ENCODE results near the gene ZC3H15.

The ZC3H15 gene

DNA sequence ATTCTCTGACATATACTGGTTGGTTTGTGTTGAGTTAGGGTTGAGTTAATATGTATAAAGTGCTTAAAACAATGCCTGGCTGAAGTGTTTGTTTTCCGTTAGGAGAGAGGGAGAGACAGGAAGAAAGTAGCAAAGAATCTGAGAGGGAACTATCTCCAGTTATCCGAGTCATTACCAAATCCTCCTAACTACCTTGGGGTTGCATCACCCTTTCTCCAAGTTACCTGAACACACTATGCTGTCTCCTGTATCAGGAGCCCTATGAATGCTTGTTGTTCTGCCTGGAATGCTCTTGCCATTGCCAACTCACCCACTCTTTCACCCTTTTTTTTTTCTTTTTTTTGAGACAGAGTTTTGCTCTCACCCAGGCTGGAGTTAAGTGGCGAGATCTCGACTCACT, 55.9 kb downstream of the ZC3H15 start:
- no peak for DNase-seq (ENCODE audit: low read depth in 2 of 2)

DNA sequence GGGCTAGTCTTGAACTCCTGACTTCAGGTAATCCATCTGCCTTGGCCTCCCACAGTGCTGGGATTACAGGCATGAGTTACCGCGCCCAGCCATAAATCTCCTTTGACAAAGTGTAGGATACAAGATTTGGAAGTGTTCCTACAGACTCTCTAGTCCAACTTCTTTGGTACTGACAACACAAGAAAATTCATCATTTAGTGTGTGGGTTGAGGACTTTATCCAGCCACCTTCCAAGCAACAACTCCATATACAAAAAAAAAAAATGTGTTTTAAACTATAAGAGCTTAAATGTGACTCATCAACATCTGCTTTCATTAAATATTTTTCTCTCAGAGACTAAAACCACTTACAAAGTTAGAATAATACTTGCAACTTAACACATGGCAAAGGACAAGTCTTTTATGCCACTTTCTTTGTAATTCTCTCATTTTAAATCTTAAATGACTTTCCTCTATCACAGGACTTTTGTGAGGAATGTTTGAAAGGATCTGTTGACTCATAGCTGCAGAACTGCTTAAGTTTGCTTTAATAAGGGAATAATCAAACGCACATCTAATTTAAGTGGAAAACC, 57.6 kb downstream of the ZC3H15 start:
- no peak for DNase-seq (ENCODE audit: low read depth in 2 of 2)

DNA sequence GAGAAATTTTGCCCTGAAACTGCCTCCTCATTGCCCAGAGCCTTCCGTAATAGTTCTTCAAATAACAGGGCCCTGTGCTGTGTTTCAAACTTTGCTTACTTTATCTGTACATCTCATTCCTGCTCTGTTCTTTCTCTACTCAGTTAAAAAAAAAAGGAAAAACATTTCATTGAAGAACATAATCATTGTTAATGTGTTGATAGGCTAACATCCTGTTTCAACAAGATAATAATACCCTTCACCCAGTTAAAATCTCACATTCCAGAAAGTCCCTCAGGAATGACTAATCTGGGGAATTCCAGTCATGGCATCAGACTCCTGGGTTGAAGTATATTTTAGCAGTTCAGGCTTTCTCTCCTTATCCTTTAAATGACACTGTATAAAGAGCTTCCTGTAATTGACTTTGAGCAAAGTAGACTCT, 58.2 kb downstream of the ZC3H15 start:
- no peak for DNase-seq (ENCODE audit: low read depth in 2 of 2)

DNA sequence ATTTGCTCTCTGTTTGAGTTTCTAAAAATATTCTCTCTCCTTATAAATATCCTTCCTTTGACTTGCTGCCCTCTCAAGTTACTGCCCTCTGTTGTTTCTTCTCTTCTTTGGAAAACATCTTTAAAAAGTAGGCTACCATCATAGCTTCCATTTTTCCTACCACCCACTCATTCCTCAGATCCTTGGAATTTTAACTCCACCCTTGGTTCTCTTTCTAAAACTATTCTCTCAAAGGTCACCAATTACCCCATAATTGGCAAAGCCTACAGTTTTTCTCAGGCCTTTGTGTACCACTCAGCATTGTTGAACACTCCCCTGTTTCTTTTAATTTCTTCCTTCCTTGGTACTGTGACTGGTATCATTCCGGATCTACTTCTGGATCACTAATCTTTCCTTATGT, 60.8 kb downstream of the ZC3H15 start:
- DNase-seq (ENCODE audit: low read depth in 2 of 2): no peak

DNA sequence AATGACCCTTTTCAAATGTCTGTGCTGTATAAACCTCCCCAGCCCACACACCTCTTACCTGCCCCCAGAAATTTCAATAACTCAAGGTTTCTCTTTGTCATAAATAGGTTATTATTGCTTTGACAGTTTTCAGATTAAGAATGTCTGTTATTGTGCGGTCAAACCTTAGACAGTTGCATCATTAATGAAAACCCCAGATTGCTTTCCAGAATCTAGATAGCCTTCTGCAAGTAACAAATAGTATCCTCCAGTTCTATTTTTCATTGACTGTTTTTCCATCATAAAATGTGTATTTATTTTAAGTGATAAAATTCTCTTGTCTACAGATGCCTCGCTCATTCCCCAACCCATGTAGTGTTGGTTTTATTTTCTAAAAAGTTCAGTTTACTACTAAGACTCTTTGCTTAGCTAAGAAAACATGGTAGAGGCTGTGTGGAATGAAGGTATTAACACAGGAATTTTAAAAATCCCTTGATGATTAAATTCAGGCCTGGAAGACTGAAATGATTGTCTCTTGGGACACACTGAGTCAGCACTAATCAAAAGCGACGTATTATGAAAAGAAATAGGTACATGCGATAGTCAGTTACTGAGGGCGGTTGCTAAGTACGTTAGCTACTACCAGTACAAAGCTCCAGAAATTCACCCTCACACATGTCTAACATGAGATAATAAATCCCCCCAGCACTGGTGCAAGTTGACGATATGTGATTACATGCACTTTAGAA, 65.4 kb downstream of the ZC3H15 start:
- DNase-seq (ENCODE audit: low read depth in 2 of 2): no peak

DNA sequence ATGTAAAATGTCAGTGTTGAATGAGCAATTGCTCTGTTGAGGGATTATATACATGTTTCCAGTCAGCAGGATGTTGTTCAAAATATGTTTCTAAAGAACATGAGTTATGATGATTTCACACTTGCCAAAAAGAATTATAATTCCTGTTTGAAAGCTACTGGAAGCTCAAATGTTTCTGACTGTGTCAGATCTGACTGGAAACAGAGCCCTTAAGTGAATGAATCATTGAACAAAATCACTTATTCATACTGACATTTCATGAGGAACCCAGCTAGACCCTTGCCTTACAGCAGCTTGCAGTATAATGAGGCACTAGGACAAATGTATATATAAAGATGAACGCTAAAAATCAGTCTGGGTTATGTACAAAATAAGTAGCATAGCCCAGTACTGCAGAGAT, 68.4 kb downstream of the ZC3H15 start:
- no peak for DNase-seq (ENCODE audit: low read depth in 2 of 2)

DNA sequence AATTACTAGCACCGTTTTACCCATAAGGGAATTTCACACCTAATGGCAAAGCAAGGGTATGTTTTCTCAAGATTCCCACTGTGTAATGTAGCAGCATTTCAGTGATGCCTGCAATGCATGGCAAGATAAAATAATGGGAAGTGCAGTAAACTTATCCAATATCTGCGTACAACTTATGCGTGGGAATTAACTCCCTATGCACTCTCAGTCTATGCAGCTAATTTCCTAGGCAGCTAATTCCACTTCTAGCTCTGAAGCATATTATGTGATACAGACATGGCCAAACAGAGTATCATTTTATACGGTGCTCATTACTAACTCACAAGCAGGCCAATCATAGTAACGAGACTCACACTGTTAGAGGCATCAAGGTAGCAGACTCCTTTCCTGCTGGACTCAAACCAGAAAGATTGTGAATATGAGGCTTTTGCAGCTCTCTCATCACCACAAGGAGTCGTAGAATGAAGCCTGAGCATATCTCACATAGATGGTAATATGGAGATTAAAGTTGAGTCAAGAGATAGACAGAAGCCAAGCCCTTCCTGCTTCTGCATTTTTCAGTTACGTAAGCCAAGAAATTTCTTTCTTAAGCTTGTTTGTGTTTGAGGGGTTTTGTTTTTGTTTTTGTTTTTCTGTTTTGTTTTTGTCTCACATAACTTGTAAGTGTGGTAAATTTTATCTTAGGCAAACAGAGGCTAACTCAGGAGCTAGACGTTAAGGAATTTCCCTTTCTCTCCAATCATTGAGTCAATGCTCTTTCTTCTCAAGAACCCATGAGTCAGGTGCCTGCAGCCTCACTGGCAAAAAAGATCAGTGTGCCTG, 69.0 kb downstream of the ZC3H15 start:
- no peak for DNase-seq (ENCODE audit: low read depth in 2 of 2)

DNA sequence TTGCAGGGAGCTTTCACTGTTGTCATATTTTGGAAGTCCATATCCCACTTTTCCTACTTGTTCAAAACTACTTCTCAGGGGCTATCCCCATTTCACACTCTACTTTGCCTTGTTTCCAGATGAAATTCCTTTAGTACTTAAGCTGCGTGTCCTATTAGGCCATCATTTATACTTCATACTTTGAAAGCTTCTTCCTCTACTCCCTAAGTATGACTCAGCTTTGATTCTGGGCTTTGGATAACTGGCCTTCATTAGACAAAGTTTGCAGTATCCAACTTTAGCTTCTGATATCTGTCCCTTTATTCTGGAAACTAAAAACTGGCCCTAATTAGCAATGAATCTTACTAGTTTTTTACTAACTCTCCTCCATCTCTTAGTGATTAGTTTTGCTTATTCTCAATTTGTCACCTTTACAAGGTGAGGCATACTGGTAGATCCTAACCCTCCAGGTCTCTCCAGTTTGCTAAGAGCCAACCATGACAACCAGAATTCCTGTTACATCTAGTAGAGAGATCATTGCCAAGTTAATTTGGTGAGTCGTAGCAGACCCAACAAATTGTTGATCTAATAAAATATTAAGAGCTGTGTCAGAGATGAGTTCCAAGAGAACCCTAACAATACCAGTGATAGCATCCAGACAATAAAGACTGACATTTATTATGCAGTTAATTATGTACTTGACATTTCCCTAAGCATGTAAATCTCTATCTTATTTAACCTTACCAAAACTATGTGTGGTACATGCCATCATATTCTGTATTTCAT, 72.6 kb downstream of the ZC3H15 start:
- DNase-seq (ENCODE audit: low read depth in 2 of 2): no peak

Data from stimulated activated CD4-positive, alpha-beta T cell treated with anti-CD3 and anti-CD28 coated beads, Interleukin-12 subunit alpha, Interleukin-12 subunit beta, amount 100 ng/mL, for 24 hours (primary cell).